Panc1 (cell line): ENCODE results near the gene CLP1. TPM values are rescaled to one million over a fixed set of nuclear protein-coding genes. Genes with fewer than 3 reads are reported as not detected.

Experiments used
- ATAC-seq: fragments of 200-7000 bp; cut with Tn5 transposase; 2 replicates; pipeline ENCODE4 v1.9.1; 2020; ENCODE audit warnings: mild to moderate bottlenecking, moderate library complexity
- BruUV-seq: library from RNA; stranded (reverse); fragments of 400-500 nt; replicated peaks from 2 replicates; lab custom pipeline; 2021; lab: Mats Ljungman, UMichigan
- CTCF ChIA-PET: fragments of 300-600 bp; sonication (Branson Sonifier 250); formaldehyde crosslinking; loops from one replicate; lab custom pipeline; 2022; ENCODE audit warnings: antibody characterized with exemption; lab: Charles Lee
- POLR2A ChIA-PET: fragments of 300-600 bp; sonication (Branson Sonifier 250); formaldehyde crosslinking; loops from one replicate; lab custom pipeline; 2022; ENCODE audit warnings: antibody characterized with exemption; lab: Charles Lee
- DNase-seq: peaks from one replicate; pipeline ENCODE4 v3.0.0-alpha.2; 2010; ENCODE audit warnings: low read depth, low spot score
- H3K27ac ChIP-seq: 2 replicates; pipeline ENCODE4 v1.5.1; 2011; ENCODE audit warnings: mild to moderate bottlenecking, low read length, inconsistent platforms
- H3K27me3 ChIP-seq: fragments of 200-500 bp; sonication (Bioruptor generic); 2 replicates; pipeline ENCODE4 v1.6.0; 2014; ENCODE audit warnings: low read length, inconsistent platforms; ENCODE audit not compliant: control insufficient read depth, insufficient read depth
- H3K36me3 ChIP-seq: fragments of 200-500 bp; sonication (Bioruptor generic); 2 replicates; pipeline ENCODE4 v1.5.1; 2014; ENCODE audit warnings: inconsistent platforms, mild to moderate bottlenecking, low read length, moderate library complexity; ENCODE audit not compliant: control insufficient read depth, insufficient read depth
- H3K4me1 ChIP-seq: 2 replicates; pipeline ENCODE4 v1.5.1; 2011; ENCODE audit warnings: inconsistent platforms, mild to moderate bottlenecking, low read length, moderate library complexity; ENCODE audit not compliant: control insufficient read depth, insufficient read depth
- H3K4me3 ChIP-seq, 2 experiments: 2 replicates each; pipeline ENCODE4 v1.5.1; 2011 to 2012; ENCODE audit warnings: low read depth in 2 of 2, low read length in 2 of 2, mild to moderate bottlenecking in 2 of 2, inconsistent platforms in 1 of 2, moderate library complexity in 1 of 2
- H3K9me3 ChIP-seq: fragments of 200-500 bp; sonication (Bioruptor generic); 2 replicates; pipeline ENCODE4 v1.5.1; 2014; ENCODE audit warnings: low read depth, mild to moderate bottlenecking, inconsistent platforms, low read length, moderate library complexity; ENCODE audit not compliant: control insufficient read depth, insufficient read depth
- POLR2AphosphoS5 ChIP-seq: IDR thresholded peaks from 2 replicates; pipeline ENCODE4 v1.6.1; 2012; ENCODE audit warnings: mild to moderate bottlenecking, low read depth, low read length, moderate library complexity
- REST ChIP-seq, 2 experiments: IDR thresholded peaks; 2 replicates each; pipeline ENCODE4 v1.6.1; 2011 to 2012; ENCODE audit warnings: low read depth in 2 of 2, control low read depth in 1 of 2, low read length in 1 of 2, mild to moderate bottlenecking in 1 of 2, moderate library complexity in 1 of 2; ENCODE audit not compliant: insufficient read depth in 1 of 2
- SIN3A ChIP-seq: IDR thresholded peaks from 2 replicates; pipeline ENCODE4 v1.6.1; 2012; ENCODE audit warnings: low read depth, mild to moderate bottlenecking, low read length, moderate library complexity, borderline replicate concordance; ENCODE audit not compliant: insufficient read depth
- TCF7L2 ChIP-seq: IDR thresholded peaks from 2 replicates; pipeline ENCODE4 v1.6.1; 2011; ENCODE audit warnings: mild to moderate bottlenecking, low read depth, low read length, inconsistent platforms
- in situ Hi-C: cut with HindIII; loops from 2 replicates; pipeline ENCODE4 v1.10.0; 2016; ENCODE audit warnings: low sequenced_read_pairs, low pct_unique_long_range_greater_than_20kb
- intact Hi-C: fragments of 100-400 bp; cut with micrococcal nuclease; formaldehyde crosslinking; loops from one replicate; pipeline ENCODE4 v1.10.0; 2022; ENCODE audit not compliant: unreplicated experiment
- total RNA-seq: library from RNA; stranded (reverse); gene quantifications from one replicate; pipeline ENCODE4 v1.2.1, GENCODE V29; 2021; ENCODE audit not compliant: unreplicated experiment
- TF ChIP-seq, protein P1 (sequence below): fragments of 450-650 bp; IDR thresholded peaks from 2 replicates; pipeline ENCODE4 v1.5.1; 2017; ENCODE audit warnings: mild to moderate bottlenecking

Gene CLP1
- total RNA-seq, 1 experiment from 2014 or later: 17.7 TPM

- intact Hi-C loops (no loop called here), in situ Hi-C loops (no loop called here)
- Histone ChIP-seq H3K36me3 (peaks cover 10% of the 10 kb centered on the region), H3K27me3 (no peaks in the 10 kb centered on the region), H3K9me3 (no peaks in the 10 kb centered on the region), H3K4me1 (peaks cover 9% of the 10 kb centered on the region), H3K4me3 (peak overlapping the region; percentile 77 to 83), H3K27ac (peak overlapping the region; percentile 81)
- POLR2A ChIA-PET: no interaction called here
- ATAC-seq: peak; percentile 6; the same call in 1 of the 2 replicates
- BruUV-seq: no TSS peak
- no peak for DNase-seq
- CTCF ChIA-PET: interaction anchor here (1.6 kb wide), 1 partner anchor 13 kb away, joined by 3 read pairs; no protein-coding TSS in a partner anchor
- TF ChIP-seq REST (IDR thresholded peaks at IDR 0.05; ENCODE audit: insufficient read depth in 1 of 2, low read depth in 2 of 2, low read length in 1 of 2): no peak
- TF ChIP-seq SIN3A: no peak
- TF ChIP-seq, protein P1, sequence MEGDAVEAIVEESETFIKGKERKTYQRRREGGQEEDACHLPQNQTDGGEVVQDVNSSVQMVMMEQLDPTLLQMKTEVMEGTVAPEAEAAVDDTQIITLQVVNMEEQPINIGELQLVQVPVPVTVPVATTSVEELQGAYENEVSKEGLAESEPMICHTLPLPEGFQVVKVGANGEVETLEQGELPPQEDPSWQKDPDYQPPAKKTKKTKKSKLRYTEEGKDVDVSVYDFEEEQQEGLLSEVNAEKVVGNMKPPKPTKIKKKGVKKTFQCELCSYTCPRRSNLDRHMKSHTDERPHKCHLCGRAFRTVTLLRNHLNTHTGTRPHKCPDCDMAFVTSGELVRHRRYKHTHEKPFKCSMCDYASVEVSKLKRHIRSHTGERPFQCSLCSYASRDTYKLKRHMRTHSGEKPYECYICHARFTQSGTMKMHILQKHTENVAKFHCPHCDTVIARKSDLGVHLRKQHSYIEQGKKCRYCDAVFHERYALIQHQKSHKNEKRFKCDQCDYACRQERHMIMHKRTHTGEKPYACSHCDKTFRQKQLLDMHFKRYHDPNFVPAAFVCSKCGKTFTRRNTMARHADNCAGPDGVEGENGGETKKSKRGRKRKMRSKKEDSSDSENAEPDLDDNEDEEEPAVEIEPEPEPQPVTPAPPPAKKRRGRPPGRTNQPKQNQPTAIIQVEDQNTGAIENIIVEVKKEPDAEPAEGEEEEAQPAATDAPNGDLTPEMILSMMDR: no peak
- no peak for TF ChIP-seq POLR2AphosphoS5
- TF ChIP-seq TCF7L2: no peak
These were observed 723 bp upstream of the CLP1 start for GRCh38 chr11:57656885-57657193.

DNA sequence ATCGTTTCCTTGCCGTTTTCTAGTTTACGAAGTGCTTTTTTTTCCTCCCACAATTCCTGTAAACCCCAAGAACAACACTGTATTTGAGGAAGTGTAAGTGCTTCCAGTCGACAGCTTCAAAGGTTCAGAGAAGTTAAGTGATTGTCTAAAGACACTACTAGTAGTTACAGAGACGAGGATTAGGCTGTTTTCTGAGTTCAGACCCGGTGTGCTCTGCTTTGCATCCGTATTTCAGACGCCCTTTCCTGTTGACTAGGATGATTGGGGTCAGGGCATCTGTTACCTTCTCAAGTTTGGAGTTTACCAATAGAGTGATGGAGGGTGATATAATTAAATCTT lies 430 bp downstream of the CLP1 start:
- H3K36me3 ChIP-seq: peaks cover 10% of the 10 kb centered on the region
- ATAC-seq (no peak), DNase-seq (no peak)
- H3K4me3 ChIP-seq: peak overlapping the region; percentile 77 to 83
- H3K4me1 ChIP-seq: peaks cover 9% of the 10 kb centered on the region
- H3K27me3 ChIP-seq: no peaks in the 10 kb centered on the region
- in situ Hi-C loops (no loop called here), intact Hi-C loops (no loop called here)
- POLR2A ChIA-PET: no interaction called here
- no peaks in the 10 kb centered on the region for H3K9me3 ChIP-seq
- peak overlapping the region; percentile 90 for H3K27ac ChIP-seq
- TF ChIP-seq REST (IDR thresholded peaks at IDR 0.05; ENCODE audit: insufficient read depth in 1 of 2, low read depth in 2 of 2, low read length in 1 of 2): no peak
- no peak for TF ChIP-seq SIN3A
- TF ChIP-seq, protein P1: no peak
- TF ChIP-seq TCF7L2: no peak
- no peak for TF ChIP-seq POLR2AphosphoS5
- CTCF ChIA-PET: no interaction called here
- TSS peak; percentile 94 for BruUV-seq
